Stomach (tissue), 4 donors: ENCODE data around the gene LILRB5.

Experiments
- EP300 ChIP-seq: sonication (generic); formaldehyde crosslinking; IDR thresholded peaks from one replicate; pipeline ENCODE4 v1.6.1; 2017; ENCODE audit warnings: antibody characterized with exemption
- POLR2A ChIP-seq, 4 donors: fragments of 450-650 bp; IDR thresholded peaks; one replicate each; pipeline ENCODE4 v1.6.1; 2016; ENCODE audit warnings: antibody characterized with exemption in 4 of 4, control low read depth in 2 of 4, mild to moderate bottlenecking in 1 of 4, moderate library complexity in 1 of 4
- POLR2AphosphoS5 ChIP-seq, 3 donors: sonication (generic); formaldehyde crosslinking; IDR thresholded peaks; one replicate each; pipeline ENCODE4 v1.6.1; 2016; ENCODE audit warnings: antibody characterized with exemption in 3 of 3
- TF ChIP-seq, protein P1 (sequence below), 7 experiments: fragments of 450-650 bp in 4 of 7; fragments of 200-600 bp in 3 of 7; sonication (generic) in 3 of 7; IDR thresholded peaks; one replicate each; pipeline ENCODE4 v1.5.1; 2016 to 2019; ENCODE audit warnings: antibody characterized with exemption in 7 of 7, control low read depth in 2 of 7, mild to moderate bottlenecking in 1 of 7

GRCh38 chr19:54207983-54208783 is 48.9 kb downstream of the LILRB5 start:
- TF ChIP-seq, protein P1, sequence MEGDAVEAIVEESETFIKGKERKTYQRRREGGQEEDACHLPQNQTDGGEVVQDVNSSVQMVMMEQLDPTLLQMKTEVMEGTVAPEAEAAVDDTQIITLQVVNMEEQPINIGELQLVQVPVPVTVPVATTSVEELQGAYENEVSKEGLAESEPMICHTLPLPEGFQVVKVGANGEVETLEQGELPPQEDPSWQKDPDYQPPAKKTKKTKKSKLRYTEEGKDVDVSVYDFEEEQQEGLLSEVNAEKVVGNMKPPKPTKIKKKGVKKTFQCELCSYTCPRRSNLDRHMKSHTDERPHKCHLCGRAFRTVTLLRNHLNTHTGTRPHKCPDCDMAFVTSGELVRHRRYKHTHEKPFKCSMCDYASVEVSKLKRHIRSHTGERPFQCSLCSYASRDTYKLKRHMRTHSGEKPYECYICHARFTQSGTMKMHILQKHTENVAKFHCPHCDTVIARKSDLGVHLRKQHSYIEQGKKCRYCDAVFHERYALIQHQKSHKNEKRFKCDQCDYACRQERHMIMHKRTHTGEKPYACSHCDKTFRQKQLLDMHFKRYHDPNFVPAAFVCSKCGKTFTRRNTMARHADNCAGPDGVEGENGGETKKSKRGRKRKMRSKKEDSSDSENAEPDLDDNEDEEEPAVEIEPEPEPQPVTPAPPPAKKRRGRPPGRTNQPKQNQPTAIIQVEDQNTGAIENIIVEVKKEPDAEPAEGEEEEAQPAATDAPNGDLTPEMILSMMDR (IDR thresholded peaks at IDR 0.05) = no peak
- TF ChIP-seq POLR2AphosphoS5 (IDR thresholded peaks at IDR 0.05) (peak in 2 of 3 donors; percentile 61 to 76), POLR2A (IDR thresholded peaks at IDR 0.05) (no peak), EP300 (no peak)
